Effector memory CD4-positive, alpha-beta T cell (primary cell): ENCODE results near the gene C9.

Experiments
- DNase-seq, 3 donors: peaks; one replicate each; pipeline ENCODE4 v3.0.0-alpha.2; 2020
- H3K27ac ChIP-seq: 2 replicates; pipeline ENCODE4 v1.7.0; 2013; ENCODE audit warnings: mild to moderate bottlenecking, low read length, moderate library complexity; ENCODE audit not compliant: insufficient read depth, poor library complexity, severe bottlenecking
- H3K27me3 ChIP-seq: replicated peaks from 2 replicates; pipeline ENCODE4 v1.7.0; 2013; ENCODE audit warnings: mild to moderate bottlenecking, low read length; ENCODE audit not compliant: insufficient read depth, control insufficient read depth, poor library complexity, severe bottlenecking
- H3K36me3 ChIP-seq: 2 replicates; pipeline ENCODE4 v1.7.0; 2013; ENCODE audit warnings: mild to moderate bottlenecking, low read length, moderate library complexity; ENCODE audit not compliant: control insufficient read depth, insufficient read depth
- H3K4me1 ChIP-seq: 2 replicates; pipeline ENCODE4 v1.7.0; 2013; ENCODE audit warnings: low read length, mild to moderate bottlenecking; ENCODE audit not compliant: control insufficient read depth, insufficient read depth, poor library complexity, severe bottlenecking
- H3K4me3 ChIP-seq: 2 replicates; pipeline ENCODE4 v1.7.0; 2013; ENCODE audit warnings: low read length, low read depth, mild to moderate bottlenecking; ENCODE audit not compliant: insufficient read depth, poor library complexity, severe bottlenecking
- H3K9me3 ChIP-seq: 2 replicates; pipeline ENCODE4 v1.7.0; 2013; ENCODE audit warnings: mild to moderate bottlenecking, low read length, moderate library complexity; ENCODE audit not compliant: control insufficient read depth

C9 gene

GRCh38 chr5:39399135-39400036 is 35.1 kb upstream of the C9 start:
- Histone ChIP-seq H3K36me3 (no peaks in the 10 kb centered on the region), H3K27ac (no peak overlapping the region), H3K4me3 (no peak overlapping the region), H3K27me3 (no peaks in the 10 kb centered on the region), H3K9me3 (no peaks in the 10 kb centered on the region), H3K4me1 (no peaks in the 10 kb centered on the region)
- no peak for DNase-seq

GRCh38 chr5:39396843-39397242 is 32.5 kb upstream of the C9 start:
- H3K4me1 ChIP-seq = no peaks in the 10 kb centered on the region

GRCh38 chr5:39395521-39395920 is 31.2 kb upstream of the C9 start:
- no peaks in the 10 kb centered on the region for H3K9me3 ChIP-seq
- DNase-seq = no peak
- no peak overlapping the region for H3K27ac ChIP-seq
- no peaks in the 10 kb centered on the region for H3K36me3 ChIP-seq
- no peak overlapping the region for H3K4me3 ChIP-seq
- H3K4me1 ChIP-seq = no peaks in the 10 kb centered on the region
- no peaks in the 10 kb centered on the region for H3K27me3 ChIP-seq

More at GRCh38 chr5:39396843-39397242, 32.5 kb upstream of the C9 start:
- Histone ChIP-seq H3K4me3 (no peak overlapping the region), H3K9me3 (no peaks in the 10 kb centered on the region), H3K36me3 (no peaks in the 10 kb centered on the region), H3K27me3 (no peaks in the 10 kb centered on the region), H3K27ac (no peak overlapping the region)
- DNase-seq = no peak

GRCh38 chr5:39394946-39395345 is 30.7 kb upstream of the C9 start:
- H3K9me3 ChIP-seq = no peaks in the 10 kb centered on the region
- no peak overlapping the region for H3K27ac ChIP-seq
- no peaks in the 10 kb centered on the region for H3K36me3 ChIP-seq
- no peaks in the 10 kb centered on the region for H3K27me3 ChIP-seq
- H3K4me3 ChIP-seq = no peak overlapping the region
- DNase-seq = no peak
- H3K4me1 ChIP-seq = no peaks in the 10 kb centered on the region

- no peak overlapping the region for H3K27ac ChIP-seq
- no peak for DNase-seq
- H3K27me3 ChIP-seq = no peaks in the 10 kb centered on the region
- H3K36me3 ChIP-seq = no peaks in the 10 kb centered on the region
- H3K9me3 ChIP-seq = no peaks in the 10 kb centered on the region
- H3K4me3 ChIP-seq = no peak overlapping the region
- H3K4me1 ChIP-seq = no peaks in the 10 kb centered on the region
Measured at GRCh38 chr5:39390945-39391344, 26.6 kb upstream of the C9 start.

- Histone ChIP-seq H3K4me1 (no peaks in the 10 kb centered on the region), H3K4me3 (no peak overlapping the region), H3K27ac (no peak overlapping the region), H3K9me3 (no peaks in the 10 kb centered on the region), H3K27me3 (no peaks in the 10 kb centered on the region), H3K36me3 (no peaks in the 10 kb centered on the region)
- DNase-seq = no peak
Measured at GRCh38 chr5:39387293-39387692, 23.0 kb upstream of the C9 start.

- Histone ChIP-seq H3K4me1 (no peaks in the 10 kb centered on the region), H3K27me3 (no peaks in the 10 kb centered on the region), H3K9me3 (no peaks in the 10 kb centered on the region), H3K4me3 (no peak overlapping the region), H3K27ac (no peak overlapping the region), H3K36me3 (no peaks in the 10 kb centered on the region)
- no peak for DNase-seq
Measured at GRCh38 chr5:39384271-39384670, 20.0 kb upstream of the C9 start.

GRCh38 chr5:39381376-39381775 is 17.1 kb upstream of the C9 start:
- Histone ChIP-seq H3K4me1 (no peaks in the 10 kb centered on the region), H3K4me3 (no peak overlapping the region), H3K27me3 (no peaks in the 10 kb centered on the region), H3K9me3 (no peaks in the 10 kb centered on the region), H3K27ac (no peak overlapping the region), H3K36me3 (no peaks in the 10 kb centered on the region)
- DNase-seq = no peak

- no peak for DNase-seq
- Histone ChIP-seq H3K4me3 (no peak overlapping the region), H3K4me1 (no peaks in the 10 kb centered on the region), H3K36me3 (no peaks in the 10 kb centered on the region), H3K27ac (no peak overlapping the region), H3K27me3 (no peaks in the 10 kb centered on the region), H3K9me3 (no peaks in the 10 kb centered on the region)
Measured at GRCh38 chr5:39379693-39380092, 15.4 kb upstream of the C9 start.

GRCh38 chr5:39377613-39378012 is 13.3 kb upstream of the C9 start:
- Histone ChIP-seq H3K36me3 (no peaks in the 10 kb centered on the region), H3K9me3 (no peaks in the 10 kb centered on the region), H3K27ac (no peak overlapping the region), H3K4me3 (no peak overlapping the region), H3K4me1 (no peaks in the 10 kb centered on the region), H3K27me3 (no peaks in the 10 kb centered on the region)
- no peak for DNase-seq
